ENCODE measurements around the gene SLIT1.

Gene SLIT1

DNA sequence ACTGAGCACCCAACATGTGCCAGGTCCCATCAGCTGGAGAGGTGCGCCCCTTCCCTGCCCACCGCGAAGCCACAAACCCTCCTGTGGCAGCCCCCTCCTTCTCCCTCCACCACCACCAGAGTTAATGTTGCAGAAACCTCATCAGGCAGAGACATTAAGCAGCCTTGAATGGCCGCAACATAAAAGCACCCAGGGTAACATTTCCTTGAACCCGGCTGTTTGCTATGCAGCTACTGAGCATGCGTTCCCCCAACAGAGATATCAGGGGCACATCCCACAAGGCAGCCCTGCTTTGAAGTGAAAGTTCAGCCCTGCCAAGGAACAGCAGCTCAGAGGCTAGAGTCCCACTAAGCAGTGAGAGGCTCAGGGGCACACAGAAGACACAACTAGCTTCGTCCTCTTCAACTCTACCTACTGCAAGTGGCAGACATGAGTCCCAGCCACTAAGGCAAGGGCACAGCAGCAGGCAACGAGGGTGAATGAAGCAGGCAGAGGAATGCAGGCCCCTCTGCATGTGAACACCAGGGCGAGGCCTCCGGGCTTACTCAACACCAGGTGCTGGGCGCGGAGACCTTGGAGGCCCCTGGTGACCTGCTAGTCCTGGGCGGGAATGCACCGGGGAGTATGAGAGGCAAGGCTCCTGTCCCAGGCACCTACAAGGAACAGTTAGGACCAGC, 107.4 kb downstream of the SLIT1 start:
- DNase-seq: no peak

DNA sequence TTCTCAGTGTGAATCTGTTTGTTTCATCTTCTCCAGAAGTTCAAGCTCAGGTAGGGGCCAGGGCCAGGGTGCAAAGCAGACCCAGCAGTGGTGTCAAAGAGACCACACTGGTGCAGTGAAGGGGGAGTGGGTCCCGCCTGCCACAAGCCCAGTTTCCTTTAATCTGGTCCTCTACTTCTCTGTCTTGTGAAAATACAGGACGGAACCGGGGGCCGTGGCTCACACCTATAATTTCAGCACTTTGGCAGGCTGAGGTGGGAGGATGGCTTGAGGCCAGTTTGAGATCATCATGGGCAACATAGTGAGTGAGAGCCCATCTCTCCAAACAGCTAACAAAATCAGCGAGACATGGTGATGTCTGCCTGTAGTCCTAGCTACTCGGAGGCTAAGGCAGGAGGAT, 109.0 kb downstream of the SLIT1 start:
- DNase-seq: no peak

DNA sequence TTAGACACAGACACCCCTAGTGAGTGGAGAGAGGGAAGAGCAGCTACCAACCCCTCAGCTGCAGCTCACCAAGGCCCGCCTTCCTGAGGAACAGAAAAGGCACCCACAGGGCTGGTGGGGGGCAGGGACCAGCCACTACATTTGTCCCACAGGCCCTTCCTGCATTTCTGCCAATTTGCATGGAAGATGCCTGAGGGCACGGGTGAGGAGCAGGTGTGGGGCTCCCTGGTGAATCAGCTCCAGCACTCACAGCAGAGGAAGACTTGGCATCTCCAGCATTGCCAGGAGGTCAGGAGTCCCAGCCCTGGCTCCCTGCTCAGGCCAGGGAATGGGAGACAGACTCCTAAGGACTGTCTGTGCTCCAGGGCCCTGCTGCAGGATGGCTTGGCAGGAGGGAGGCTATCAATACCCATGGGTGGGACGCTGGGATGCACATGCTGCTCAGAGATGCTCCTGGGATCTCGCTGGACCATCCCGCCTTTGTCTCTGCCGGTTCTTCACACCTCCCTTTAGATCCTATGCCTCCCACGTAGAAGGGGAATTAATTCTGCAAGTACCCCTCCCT, 109.7 kb downstream of the SLIT1 start:
- no peak for DNase-seq

DNA sequence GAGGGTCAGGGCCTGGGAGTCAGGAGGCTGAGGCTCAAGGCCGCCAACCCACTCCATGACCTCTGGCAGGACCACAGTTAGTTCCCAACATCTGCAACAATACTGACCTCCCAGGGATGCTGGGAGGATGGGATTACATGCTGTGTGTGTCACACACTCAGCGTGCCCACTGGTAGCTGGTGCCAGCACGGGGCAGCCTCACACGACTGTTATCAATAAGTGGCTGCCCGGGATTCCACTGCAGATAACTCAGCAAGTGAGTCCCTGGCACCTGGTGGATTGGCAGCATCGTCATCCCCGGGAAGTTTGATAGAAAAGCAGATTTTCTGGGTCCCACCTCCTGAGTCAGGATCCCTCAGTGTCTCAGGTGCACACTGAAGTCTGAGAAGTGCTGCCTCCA, 110.3 kb downstream of the SLIT1 start:
- no peak for DNase-seq

DNA sequence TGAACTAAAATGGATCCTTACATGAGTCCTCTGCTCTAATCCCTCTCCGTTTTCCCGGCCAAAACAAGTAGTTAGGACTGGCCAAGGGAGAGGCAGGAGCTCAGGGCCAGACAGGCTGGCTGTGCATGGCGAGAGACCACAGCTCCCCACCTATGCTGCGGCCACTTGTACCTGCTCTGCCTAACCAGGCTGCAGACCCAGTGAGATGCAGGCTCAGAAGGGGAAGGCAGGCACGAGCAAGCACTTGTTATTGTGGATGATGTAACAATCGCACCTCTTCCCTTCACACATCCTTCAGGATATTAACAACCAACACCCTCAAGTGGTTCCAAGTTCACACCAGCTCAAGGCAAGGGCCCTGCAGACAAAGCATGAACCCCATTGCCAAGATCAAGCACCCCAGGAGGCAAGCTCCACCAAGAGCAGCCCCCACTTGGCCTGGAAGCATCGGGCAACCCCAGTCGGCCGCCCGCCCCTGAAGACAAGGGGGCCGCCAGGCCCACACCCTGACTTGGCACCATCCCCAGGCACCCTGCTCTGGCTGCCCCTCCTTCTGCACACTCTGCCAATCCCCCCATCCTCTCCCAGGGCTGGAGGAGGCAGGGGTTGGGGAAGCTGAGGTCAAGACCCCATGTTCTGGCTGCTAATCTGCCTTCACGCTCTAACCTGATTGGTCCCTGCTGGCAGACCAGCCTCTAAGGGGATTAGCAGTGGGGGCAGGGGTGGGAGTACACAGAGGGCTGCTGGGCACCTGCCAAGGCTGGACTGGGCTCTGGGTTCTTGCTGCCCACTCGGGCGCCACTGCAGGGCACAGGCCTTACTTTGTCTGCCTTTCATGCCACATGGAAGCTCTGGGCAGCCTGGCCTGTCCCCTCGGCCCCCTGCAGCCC, 111.3 kb downstream of the SLIT1 start:
- DNase-seq: no peak

DNA sequence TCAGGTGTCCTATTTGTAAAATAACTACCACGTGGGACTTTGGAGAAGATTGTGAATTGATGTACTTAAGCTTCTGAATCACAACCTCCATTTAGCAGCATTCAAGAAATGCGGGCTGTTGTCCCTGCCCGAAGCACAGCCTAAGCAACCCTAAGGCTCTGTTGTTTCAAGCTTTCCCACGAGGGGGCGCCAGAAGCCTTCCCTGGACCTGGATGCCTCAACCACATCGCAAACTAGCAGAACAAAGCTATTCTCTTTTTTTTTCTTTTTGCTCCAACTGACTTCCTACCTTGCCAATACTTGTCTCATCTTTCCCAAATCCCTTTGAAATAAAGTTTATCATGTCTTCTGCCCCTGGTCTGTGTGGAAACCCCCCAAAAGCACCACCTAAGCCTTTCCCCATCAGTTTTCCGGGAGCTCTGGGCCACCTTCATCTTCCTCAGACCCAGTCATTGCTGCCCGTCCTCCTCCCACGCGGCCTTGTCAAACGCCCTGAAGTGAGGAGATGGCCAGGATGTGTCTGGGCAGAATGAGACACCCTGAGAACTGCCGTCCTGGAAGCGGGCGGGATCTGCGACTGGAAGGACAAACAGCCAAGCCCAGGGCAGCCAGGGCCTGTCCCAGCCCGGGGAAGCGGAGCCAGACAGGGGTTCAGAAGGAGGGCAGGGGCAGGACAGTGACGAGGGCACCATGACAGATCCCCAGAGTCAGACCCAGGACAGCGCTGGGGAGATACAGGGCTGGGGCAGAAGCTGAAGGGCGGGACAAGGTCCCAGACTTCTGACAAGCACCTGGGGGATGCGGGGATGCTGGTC, 112.7 kb downstream of the SLIT1 start:
- DNase-seq: peak; percentile 88 to 89

DNA sequence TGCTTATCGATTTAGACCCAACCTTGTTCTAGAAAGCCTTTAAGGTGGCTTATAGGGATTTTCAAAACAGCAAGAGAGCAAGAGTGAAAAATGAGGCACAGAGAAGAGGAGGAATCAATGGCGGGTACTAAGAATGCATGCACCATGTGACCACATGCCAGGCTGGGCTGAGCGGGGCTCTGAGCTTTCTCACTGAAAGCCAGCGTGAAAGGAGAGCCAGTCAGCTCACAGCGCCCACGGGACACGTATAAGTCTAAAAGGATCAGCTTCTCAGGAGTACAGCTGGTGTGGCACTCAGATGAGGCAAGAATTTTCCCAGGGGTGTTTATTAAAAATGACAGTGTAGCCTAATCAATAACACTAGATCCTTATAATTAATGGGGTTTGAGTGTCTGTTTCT, 114.3 kb downstream of the SLIT1 start:
- no peak for DNase-seq

DNA sequence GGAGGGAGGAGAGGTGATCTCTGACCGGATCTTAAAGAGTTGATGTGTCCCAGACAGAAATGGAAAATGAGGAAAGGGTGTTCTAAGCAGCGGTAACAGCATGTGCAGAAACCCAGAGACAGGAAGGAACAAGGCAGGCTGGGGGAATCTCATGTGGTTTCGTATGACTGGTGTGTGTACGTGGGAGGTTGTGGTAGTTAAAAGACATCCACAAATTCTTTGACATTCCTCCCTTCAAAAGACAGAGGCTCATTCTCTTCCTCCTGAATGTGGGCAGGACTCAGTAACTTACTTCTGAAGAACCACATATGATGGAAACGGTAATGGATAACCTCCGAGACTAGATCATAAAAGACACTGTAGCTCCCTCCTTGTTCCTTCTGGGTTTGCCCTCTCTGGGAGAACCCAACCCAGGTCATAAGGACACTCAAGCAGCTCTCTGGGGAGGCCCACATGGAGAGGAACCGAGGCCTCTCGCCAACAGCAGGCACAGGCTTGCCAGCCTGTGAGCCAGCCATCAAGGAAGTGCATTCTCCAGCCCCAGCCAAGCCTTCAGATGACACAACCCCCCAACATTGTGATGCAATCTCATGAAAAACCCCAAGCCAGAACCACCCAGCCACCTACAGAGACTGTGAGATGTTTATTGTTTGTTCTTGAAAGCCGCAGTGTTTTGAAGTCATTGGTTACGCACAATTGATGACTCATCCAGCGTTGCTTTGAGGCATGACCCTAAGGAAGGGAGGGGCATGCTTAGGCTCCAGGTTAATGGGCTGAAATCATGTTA, 116.0 kb downstream of the SLIT1 start:
- DNase-seq: peak in 1 of 2 donors; percentile 5

DNA sequence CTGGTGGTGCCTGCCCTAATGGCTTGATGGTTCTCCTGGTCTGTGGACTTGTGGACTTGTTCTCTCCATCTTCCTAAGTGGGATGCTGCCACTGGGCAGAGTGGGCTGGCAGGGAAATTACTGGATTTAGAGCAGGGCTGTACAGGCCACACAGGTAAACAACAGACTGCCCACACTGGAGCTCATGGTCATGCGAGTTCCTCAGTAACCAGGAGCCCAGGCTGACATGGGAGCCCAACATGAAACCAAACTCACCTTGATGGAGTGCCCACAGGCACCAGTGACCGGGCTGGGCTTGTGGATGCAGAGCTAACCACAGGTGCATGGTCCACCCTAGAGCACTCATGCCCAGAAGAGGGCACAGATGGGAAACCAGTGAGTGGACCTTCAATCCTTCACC, 116.7 kb downstream of the SLIT1 start:
- no peak for DNase-seq

DNA sequence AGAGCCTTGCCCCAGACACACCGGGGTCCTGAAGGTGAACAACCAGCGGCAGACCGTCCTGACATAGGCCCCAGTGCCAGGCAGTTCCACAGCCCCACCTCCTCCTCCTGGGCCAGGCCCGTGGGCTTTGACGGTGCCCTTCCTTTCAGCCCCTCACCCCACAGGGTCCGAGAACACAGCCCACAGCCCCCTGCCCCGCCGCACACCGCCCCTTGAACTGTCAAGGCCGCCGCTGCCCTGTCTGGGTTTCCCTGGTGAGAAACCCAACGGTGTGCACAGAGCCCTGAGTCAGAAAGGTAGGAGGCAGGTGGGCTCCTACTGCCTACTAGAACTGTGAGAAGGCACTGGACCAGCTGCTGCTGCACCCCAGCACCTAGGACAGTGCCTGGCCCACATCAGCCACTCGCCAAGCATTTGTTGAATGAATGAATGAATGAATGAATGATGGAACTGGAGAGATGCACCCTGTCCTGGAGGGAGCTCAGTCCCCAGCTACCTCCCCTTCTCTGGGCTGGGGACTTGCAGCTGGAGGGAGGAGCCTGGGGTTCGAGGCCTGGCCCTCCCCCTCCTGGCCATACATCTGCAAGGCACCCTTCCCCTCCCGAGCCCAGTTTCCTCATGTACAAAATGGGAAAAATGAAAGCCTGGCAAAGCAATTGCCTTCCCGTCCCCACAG, 117.9 kb downstream of the SLIT1 start:
- no peak for DNase-seq

DNA sequence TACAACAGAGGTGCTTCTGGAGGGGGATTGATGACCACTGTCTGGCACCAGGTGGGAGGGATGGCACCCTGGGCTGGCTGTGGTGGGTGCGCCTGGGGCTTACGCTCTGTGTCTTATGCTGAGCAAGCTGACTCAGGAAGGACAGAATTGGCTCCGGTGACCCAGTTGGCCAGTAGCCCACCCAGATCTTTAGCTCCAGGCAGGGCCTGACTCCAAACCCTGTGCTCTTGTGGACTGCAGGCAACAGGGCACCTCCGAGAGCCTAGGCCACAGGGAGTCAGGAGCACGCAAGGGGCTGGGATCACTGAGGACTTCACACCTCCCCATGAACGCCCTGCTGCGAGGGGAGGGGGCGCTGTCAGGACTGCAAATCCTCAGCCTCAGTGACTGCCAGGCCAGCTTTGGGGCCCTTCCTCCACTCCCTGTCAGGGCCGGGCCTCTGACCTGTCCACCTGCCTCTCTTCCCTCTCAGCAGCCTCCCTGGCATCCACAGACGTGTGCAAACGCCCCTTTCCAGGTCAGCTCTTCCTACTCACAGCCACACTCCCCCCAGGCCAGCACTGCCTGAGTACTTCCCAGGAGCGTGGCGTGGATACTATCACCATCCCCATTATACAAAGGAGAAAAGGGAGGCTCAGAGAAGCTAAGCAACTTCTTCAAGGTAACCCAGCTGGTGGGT, 118.7 kb downstream of the SLIT1 start:
- DNase-seq: no peak

DNA sequence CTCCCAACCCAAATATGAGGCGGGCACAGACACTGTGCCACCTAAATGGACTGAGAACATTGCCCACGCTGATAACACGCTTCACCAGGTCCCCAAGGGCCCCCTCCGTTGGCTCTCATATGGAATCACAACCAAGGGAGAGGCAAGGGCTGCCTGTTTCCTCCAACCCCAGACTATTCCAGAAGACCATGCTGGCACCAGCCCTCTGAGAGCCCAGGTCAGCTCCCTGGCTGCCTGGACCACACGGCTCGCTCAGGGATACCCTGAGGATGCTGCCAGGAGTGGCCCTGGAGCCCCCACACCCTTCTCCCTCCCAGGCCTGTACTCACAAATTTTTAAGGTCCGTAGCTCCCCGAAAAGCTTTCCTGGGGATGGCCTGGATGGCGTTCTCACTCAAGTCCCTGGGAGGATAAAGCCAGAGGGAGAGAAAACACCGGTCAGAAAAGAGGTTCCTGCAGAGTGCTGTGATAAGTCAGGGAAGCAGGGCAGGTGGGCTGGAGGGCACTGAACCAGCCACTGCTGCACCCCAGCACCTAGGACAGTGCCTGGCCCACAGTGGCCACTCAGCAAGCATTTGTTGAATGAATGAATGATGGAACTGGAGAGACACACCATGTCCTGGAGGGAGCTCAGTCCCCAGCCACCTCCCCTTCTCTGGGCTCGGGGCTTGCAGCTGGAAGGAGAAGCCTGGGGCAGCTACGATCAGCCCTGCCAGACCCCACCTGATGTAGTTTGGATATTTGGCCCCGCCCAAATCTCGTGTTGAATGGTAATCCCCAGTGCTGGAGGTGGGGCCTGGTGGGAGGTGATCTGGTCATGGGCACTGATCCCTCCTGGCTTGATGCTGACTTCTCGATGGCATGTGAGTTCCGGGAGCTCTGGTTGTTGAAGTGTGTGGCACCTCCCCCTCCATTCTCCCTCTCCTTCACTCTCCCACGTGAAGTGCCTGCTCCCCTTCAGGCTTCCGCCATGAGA, 119.8 kb downstream of the SLIT1 start:
- no peak for DNase-seq

DNA sequence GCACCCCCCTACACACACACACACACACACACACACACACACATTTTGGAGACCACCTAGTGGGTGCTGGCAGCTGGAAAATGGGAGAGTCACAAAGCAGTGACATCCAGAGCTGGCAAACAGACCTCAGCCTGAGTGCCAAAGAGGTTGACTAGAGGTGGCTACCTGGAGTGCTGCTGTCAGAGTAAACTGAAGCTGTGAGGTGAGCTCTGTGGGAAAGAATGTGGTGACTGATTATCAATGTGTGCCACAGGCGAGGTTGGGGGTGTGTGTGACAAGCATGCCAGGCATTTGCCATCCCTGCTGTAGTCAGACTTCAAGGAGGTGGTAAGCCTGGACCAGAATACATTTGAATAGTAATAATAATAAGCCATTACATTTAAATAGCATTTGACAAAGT, 120.6 kb downstream of the SLIT1 start:
- no peak for DNase-seq

DNA sequence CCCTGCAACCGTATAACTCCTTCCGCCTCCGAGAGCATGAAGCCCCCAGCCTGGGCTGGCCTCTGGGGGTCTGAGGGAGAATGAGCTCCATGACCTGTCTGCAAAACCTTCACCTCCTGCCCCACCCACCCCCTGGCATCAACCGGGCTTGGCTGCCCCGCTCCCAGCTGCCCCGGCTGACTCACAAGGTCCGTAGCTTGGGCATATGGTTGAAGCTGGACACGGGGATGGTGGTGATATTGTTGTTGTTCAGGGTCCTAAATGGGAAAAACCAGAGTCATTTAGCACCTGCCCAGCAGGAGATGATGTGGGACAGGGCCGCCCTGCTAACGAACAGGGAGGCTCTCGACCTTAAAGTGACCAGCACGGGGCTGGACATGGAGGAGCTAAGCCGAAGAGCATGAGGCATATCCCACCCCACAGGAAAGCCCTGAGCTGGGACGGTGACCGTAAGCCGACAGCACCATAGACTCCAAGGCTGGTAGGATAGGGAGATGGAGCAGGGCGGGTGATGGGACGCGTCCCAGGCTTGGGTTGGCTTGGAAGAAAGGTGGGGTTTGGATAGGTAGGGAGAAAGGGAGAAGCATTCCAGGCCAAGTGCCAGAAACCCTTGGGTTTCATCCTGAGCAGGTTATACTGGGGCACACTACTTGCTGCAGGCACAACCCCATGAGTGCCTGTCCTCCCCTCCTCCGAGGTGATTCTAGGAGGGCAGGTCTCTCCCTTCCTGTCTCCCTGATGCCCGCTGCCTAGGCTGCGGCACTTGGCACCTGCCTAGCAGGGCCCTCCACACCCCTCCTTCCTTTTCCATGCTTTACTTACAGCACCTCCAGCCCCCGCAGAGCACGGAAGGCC, 121.5 kb downstream of the SLIT1 start:
- DNase-seq: no peak

DNA sequence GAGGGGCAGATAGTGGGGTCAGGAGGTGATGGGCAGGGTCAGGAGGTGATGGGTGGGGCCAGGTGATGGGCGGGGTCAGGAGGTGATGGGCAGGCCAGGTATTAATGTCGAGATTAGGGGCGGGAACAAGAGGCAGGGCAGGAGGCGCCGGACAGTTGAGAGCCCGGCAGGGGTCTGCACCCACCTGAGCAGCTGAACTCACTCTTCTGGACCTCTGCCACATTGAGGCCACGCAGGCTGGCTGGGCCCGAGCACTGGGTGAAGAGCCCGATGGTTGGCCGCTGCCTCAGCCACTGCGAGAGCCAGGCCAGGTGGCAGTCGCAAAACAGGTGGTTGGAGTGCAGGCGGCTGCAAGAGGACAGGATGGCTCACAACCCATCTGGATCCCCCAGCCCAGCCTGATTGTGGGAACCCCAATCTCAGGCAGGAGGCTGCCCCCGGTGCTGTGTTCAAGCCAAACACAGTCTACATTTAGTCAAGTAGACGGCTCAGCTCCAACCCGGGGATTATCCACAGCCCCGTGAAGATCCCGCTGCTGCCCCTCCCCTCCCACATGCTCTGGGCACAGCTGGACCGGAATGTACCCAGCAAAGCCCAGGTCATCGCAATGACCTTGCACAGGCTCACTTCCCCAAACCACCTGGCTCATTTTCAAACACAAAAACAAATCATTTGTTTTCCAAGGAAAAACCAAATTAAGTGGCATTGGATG, 122.3 kb downstream of the SLIT1 start:
- no peak for DNase-seq

DNA sequence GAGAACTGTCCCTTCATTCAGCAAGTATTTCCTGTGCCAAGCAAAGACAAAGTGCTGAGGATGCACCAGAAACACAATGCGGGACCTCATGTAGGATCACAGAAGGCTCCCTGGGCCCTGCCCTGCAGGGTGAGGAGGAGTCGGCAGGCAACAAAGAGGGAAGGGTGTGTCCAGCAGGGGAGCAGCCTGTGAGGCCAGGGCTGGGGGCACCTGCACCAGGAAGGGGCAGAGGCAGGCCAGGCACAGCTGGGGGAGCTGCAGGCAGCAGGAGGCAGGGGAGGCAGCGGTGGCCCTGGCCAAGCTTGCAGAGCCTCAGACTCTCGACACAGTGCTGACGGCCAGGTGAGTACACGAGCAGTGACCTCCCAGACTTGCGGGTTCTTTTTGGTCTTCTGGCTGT, 123.3 kb downstream of the SLIT1 start:
- DNase-seq: no peak

DNA sequence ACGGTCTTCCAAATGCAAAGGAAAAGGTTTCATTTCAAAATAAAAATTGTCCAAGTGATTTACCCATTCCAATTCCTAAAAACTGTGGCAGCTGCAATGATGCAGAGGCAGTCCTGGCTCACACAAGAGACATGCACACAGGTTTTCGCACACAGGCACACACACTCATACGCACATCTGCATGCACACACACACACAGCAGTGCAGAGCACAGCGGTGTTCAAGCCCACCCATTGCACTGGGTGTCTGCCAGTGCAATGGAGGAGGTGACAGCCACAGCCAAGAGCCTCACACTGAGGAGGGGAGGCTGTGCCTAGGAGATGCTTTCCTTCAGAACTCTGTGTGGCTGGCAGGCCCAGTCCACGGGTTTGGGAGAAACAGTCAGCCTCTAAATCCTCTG, 123.7 kb downstream of the SLIT1 start:
- no peak for DNase-seq

DNA sequence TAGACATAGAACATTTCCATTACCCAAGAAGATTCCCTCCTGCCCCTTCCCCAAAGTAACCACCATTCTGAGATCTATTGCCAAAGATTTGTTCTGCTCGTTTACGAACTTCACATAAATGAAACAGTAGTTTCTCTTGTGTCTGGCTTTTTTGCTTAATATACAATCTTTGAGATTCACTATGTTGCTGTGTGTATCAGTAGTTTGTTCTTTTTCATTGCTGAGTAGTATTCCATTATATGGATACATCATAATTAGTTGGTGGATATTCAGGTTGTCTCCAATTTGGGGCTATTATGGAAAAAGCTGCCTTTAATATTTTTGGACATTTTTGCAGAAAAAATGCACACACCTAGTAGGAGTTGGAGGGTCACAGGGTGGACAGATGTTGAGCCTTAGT, 124.3 kb downstream of the SLIT1 start:
- no peak for DNase-seq

All from stimulated activated CD4-positive, alpha-beta T cell treated with anti-CD3 and anti-CD28 coated beads, Interleukin-2, amount 100 ng/mL, for 48 hours (primary cell).